Hair follicle dermal papilla cell (primary cell): ENCODE data around the gene RABAC1. TPM values are rescaled to one million over a fixed set of nuclear protein-coding genes. Genes with fewer than 3 reads are reported as not detected.

Experiments used
- total RNA-seq: library from RNA; depleted of rRNA; stranded (reverse); fragments of >200 nt; gene quantifications from 2 replicates; pipeline ENCODE4 v1.2.3, GENCODE V29; 2012

The RABAC1 gene
- total RNA-seq: 109 and 121 TPM in 2 replicates

GRCh38 chr19:41959056-41960053 lies at the start of gene RABAC1:
RABAC1 (minus strand) TSS chr19:41959321; CDS start chr19:41959292, 29 bp downstream.

GRCh38 chr19:41993612-41994483 lies 34.7 kb upstream of the RABAC1 start, which contains the start of gene ATP1A3:
ATP1A3 (minus strand) TSS chr19:41994230; CDS start chr19:41994076, 154 bp downstream.

GRCh38 chr19:41928221-41928683 lies 30.9 kb downstream of the RABAC1 start, which contains the start of gene ERFL:
ERFL (minus strand) TSS chr19:41928449; CDS start chr19:41912919, 15,530 bp downstream.

Other genes with a start within 250 kb of the RABAC1 start
- gene CEACAM6, start 203.8 kb downstream of the RABAC1 start, total RNA-seq: not detected in 2 replicates
- not detected in 2 replicates for gene CEACAM3, start 162.7 kb downstream of the RABAC1 start, total RNA-seq
- not detected in 2 replicates for gene LYPD4, start 114.6 kb downstream of the RABAC1 start, total RNA-seq
- gene DMRTC2, start 114.3 kb downstream of the RABAC1 start, total RNA-seq: not detected in 2 replicates
- 446 and 467 TPM in 2 replicates for gene RPS19, start 99.1 kb downstream of the RABAC1 start, total RNA-seq
- gene CD79A, start 82.0 kb downstream of the RABAC1 start, total RNA-seq: 0.12 TPM in 1 of 2 replicates, not detected in the other
- 48.1 and 49.5 TPM in 2 replicates for gene ARHGEF1, start 76.1 kb downstream of the RABAC1 start, total RNA-seq
- gene ERFL, start 30.9 kb downstream of the RABAC1 start, total RNA-seq: not detected in 2 replicates
- not detected in 2 replicates for gene ATP1A3, start 34.9 kb upstream of the RABAC1 start, total RNA-seq
- gene GRIK5, start 110.9 kb upstream of the RABAC1 start, total RNA-seq: 0.12 and 0.32 TPM in 2 replicates
- gene ZNF574, start 116.8 kb upstream of the RABAC1 start, total RNA-seq: 28.2 and 28.4 TPM in 2 replicates
- 2.9 and 5.3 TPM in 2 replicates for gene POU2F2, start 173.1 kb upstream of the RABAC1 start, total RNA-seq